Measurements from ENCODE around the gene F2RL1. TPM values are rescaled to one million over a fixed set of nuclear protein-coding genes. Genes with fewer than 3 reads are reported as not detected.

F2RL1 gene
- total and polyA plus RNA-seq, 2 of the 8 experiments (the other 6 are each of a cell fraction or from before 2014, with no cell fraction given) = 23.2 to 26.6 TPM

GRCh38 chr5:76852772-76853171, 33.9 kb downstream of the F2RL1 start:
- H2BK20ac ChIP-seq (ENCODE audit: low read length) = no peak overlapping the region
- no peak overlapping the region for H2BK12ac ChIP-seq (ENCODE audit: low read depth, low read length)
- H3K23ac ChIP-seq (ENCODE audit: insufficient read length) = no peak overlapping the region
- H3K9ac ChIP-seq (replicated peaks in 1 of 4; ENCODE audit: extremely low read depth in 1 of 4, low read depth in 3 of 4, low read length in 3 of 4) = no peak overlapping the region
- H3K4me3 ChIP-seq (ENCODE audit: extremely low read depth in 1 of 4, insufficient read depth in 2 of 4, low read depth in 3 of 4, low read length in 4 of 4) = no peak overlapping the region
- no peak overlapping the region for H2BK120ac ChIP-seq (replicated peaks; ENCODE audit: low read depth, low read length)
- CTCF ChIA-PET (ENCODE audit: partially characterized antibody) = no interaction called here
- H3K9me3 ChIP-seq (ENCODE audit: insufficient read depth in 2 of 2, low read depth in 1 of 2, low read length in 1 of 2) = peaks cover 10% of the 10 kb centered on the region in 2 experiments
- H3K56ac ChIP-seq (replicated peaks; ENCODE audit: insufficient read length, low read depth, low read length) = no peak overlapping the region
- no peak overlapping the region for H2BK15ac ChIP-seq (ENCODE audit: low read length)
- no peak overlapping the region for H3K18ac ChIP-seq (ENCODE audit: extremely low read depth, low read length)
- POLR2A ChIA-PET (ENCODE audit: partially characterized antibody) = interaction anchor here (1.0 kb wide), 1 partner anchor 12 kb away, joined by 3 read pairs; no protein-coding TSS in a partner anchor
- H3K27ac ChIP-seq (ENCODE audit: low read depth, low read length) = no peak overlapping the region
- no peaks in the 10 kb centered on the region for H3K79me1 ChIP-seq (ENCODE audit: low read depth, low read length)
- H3K4me1 ChIP-seq (replicated peaks in 1 of 4; ENCODE audit: control insufficient read depth in 3 of 4, insufficient read depth in 4 of 4, low read length in 3 of 4) = 0 out of 7 replicates have a peak, but pooled peaks cover 0 to 2% (median 0%) of the 10 kb centered on the region in 4 experiments
- H4K20me1 ChIP-seq (replicated peaks in 1 of 2; ENCODE audit: control insufficient read depth in 1 of 2, insufficient read depth in 2 of 2, low read length in 2 of 2) = no peaks in the 10 kb centered on the region
- no peak overlapping the region for H4K91ac ChIP-seq (replicated peaks; ENCODE audit: insufficient read length, low read length)
- no peak overlapping the region for H2AK5ac ChIP-seq (ENCODE audit: low read depth, low read length)
- H4K8ac ChIP-seq (ENCODE audit: extremely low read depth, insufficient read depth, low read length) = no peak overlapping the region
- no peaks in the 10 kb centered on the region; a peak in 1 of 8 replicates for H3K36me3 ChIP-seq (ENCODE audit: control insufficient read depth in 2 of 4, insufficient read depth in 4 of 4, low read length in 3 of 4)
- no peak overlapping the region for H2AFZ ChIP-seq (ENCODE audit: low read length)
- FAIRE-seq (no peak), DNase-seq (ENCODE audit: low read depth in 1 of 2, low spot score in 2 of 2) (no peak)
- H2BK5ac ChIP-seq (ENCODE audit: low read depth, low read length) = no peak overlapping the region
- H3K4me2 ChIP-seq (ENCODE audit: insufficient read depth in 1 of 2, low read depth in 2 of 2, low read length in 2 of 2) = no peak overlapping the region
- no peaks in the 10 kb centered on the region for H3K27me3 ChIP-seq (replicated peaks in 1 of 4; ENCODE audit: control insufficient read depth in 3 of 4, extremely low read depth in 1 of 4, insufficient read depth in 3 of 4, low read length in 3 of 4)
- no peaks in the 10 kb centered on the region for H3K79me2 ChIP-seq (ENCODE audit: control insufficient read depth in 1 of 2, insufficient read depth in 2 of 2, low read length in 2 of 2)
- TF ChIP-seq TAF7 (optimal IDR thresholded peaks at IDR 0.05; ENCODE audit: borderline replicate concordance, low read depth, low read length) (no peak), SIN3A (conservative IDR thresholded peaks at IDR 0.05 in 1 of 2, IDR thresholded peaks at IDR 0.05 in 1 of 2; ENCODE audit: low read depth in 1 of 2, low read length in 2 of 2) (no peak)
- H3K14ac ChIP-seq (ENCODE audit: insufficient read length) = no peak overlapping the region
- H3K4ac ChIP-seq (replicated peaks; ENCODE audit: insufficient read length, low read depth, low read length) = no peak overlapping the region
- no peak overlapping the region for H4K5ac ChIP-seq (ENCODE audit: insufficient read length, low read depth, low read length)
- WGBS, 2 experiments (ENCODE audit: extremely low coverage in 1 of 2, insufficient coverage in 1 of 2, insufficient read length in 1 of 2, insufficient replicate concordance in 2 of 2, low coverage in 1 of 2, low lambda C conversion rate in 2 of 2, missing lambda C conversion rate in 1 of 2) = 90% methylated on average over 2 of the region's 2 CpGs; no CpG with 5 or more reads in 1 of the 2 experiments
- no peaks in the 10 kb centered on the region for H3K23me2 ChIP-seq (ENCODE audit: low read depth, low read length)
